Adrenal gland (tissue), 5 donors: ENCODE data around the gene PTPRN2.

Source experiments
- POLR2A ChIP-seq, 2 donors: fragments of 450-650 bp; IDR thresholded peaks; one replicate each; pipeline ENCODE4 v1.6.1; 2017; ENCODE audit warnings: antibody characterized with exemption in 2 of 2, mild to moderate bottlenecking in 2 of 2, moderate library complexity in 1 of 2
- TF ChIP-seq, protein P1 (sequence below), 6 experiments: fragments of 450-650 bp in 4 of 6; fragments of 200-600 bp in 2 of 6; sonication (generic) in 1 of 6; IDR thresholded peaks; 1 replicate in 5 of 6; 2 replicates in 1 of 6; pipeline versions ENCODE4 v1.5.1 to v1.8.0; 2016 to 2021; ENCODE audit warnings: antibody characterized with exemption in 6 of 6, mild to moderate bottlenecking in 2 of 6, moderate library complexity in 1 of 6
- donor health status: DM: no; HTN: no; CAD: no.

DNA sequence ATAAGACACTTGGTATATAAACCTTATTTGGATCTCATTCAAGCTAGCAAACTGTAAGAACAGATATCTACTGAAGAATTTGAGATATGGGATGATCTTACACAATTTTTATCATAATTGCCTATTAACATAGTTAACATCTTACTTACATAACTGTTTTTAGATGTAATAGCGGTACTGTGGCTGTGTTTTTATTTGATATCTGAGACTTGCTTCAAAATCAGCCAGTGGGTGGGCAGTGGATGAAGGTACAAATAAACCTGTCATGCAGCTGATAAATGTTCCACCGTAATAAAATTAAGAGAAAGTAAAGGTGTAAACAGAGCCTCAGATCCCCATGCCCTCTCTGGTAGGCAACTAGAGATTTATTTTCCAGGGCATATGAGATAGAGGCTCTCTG is 28.4 kb upstream of the PTPRN2 start:
- TF ChIP-seq, protein P1, sequence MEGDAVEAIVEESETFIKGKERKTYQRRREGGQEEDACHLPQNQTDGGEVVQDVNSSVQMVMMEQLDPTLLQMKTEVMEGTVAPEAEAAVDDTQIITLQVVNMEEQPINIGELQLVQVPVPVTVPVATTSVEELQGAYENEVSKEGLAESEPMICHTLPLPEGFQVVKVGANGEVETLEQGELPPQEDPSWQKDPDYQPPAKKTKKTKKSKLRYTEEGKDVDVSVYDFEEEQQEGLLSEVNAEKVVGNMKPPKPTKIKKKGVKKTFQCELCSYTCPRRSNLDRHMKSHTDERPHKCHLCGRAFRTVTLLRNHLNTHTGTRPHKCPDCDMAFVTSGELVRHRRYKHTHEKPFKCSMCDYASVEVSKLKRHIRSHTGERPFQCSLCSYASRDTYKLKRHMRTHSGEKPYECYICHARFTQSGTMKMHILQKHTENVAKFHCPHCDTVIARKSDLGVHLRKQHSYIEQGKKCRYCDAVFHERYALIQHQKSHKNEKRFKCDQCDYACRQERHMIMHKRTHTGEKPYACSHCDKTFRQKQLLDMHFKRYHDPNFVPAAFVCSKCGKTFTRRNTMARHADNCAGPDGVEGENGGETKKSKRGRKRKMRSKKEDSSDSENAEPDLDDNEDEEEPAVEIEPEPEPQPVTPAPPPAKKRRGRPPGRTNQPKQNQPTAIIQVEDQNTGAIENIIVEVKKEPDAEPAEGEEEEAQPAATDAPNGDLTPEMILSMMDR (IDR thresholded peaks at IDR 0.05) = no peak
- no peak for TF ChIP-seq POLR2A (IDR thresholded peaks at IDR 0.05)
